GM18520 (cell line): ENCODE measurements around the gene KREMEN2.
"Not testable (repeated sequence)": the region's sequence is repeated elsewhere in the genome, so short reads cannot be mapped to it uniquely, and the experiment has no call there.

Experiments
- ATAC-seq: cut with Tn5 transposase; IDR thresholded peaks from one replicate; pipeline ENCODE4 v1.9.1; 2021; ENCODE audit not compliant: unreplicated experiment

Gene KREMEN2

DNA sequence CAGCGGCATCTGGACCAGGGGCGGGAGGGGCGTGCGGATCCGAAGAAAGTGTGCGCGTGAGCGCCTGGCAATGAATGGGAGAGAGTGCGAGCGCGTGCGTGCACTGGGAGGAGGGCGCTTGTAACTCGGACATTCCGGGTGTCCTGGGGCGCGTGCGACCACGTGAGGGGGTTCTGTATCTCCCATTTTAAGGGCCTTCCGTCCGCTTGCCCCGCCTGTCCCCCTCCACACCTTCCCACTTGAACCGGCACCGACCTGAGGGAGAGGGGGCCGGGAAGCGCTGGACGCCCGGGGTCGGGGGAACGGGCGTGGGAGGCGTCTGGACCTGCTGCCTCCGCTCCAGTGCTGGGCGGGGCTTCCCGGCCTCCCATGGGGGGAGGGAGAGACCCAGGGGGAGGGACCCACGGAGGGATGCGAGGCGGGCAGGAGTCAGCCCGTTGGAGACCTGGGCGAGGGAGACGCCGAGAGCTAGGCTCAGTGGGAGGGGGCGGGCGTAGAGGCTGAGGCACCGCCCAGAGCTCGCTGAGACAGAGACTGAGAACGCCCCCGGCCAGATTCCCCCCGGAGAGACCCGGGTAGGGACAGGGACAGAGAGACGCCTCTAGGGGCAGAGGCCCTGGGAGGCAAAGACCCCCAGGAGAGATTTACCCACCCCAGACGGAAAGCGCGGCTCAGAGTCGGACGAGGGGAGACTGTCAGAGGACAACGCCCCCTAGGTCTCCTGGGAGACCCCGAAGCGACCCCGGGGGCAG is at the start of gene KREMEN2:
Gene KREMEN2 (plus strand): TSS at position 553 of the 752 bp plus-strand sequence. CDS start 246 bp downstream, outside the sequence.
- no peak for ATAC-seq

- no peak for ATAC-seq
Observed at GRCh38 chr16:2915196-2915929, 48.7 kb upstream of the KREMEN2 start.

GRCh38 chr16:2919511-2920255 is 44.4 kb upstream of the KREMEN2 start:
- no peak for ATAC-seq

DNA sequence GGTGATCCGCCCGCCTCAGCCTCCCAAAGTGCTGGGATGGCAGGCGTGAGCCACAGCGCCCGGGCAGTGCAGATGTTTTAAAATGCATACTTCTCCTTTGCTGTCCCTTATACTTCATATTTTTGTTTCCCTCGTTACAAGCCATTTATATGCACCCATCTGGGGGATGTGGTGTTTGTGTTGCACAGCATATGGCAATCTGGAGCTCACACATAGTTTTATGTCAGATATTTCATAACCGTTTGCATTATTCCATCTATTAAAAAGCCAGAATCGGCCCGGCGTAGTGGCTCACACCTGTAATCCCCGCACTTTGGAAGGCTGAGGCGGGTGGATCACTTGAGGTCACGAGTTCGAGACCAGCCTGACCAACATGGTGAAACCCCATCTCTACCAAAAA is 40.6 kb upstream of the KREMEN2 start:
- no peak for ATAC-seq

GRCh38 chr16:2924901-2925755 is 38.9 kb upstream of the KREMEN2 start:
- ATAC-seq: no peak

- no peak for ATAC-seq
Observed at GRCh38 chr16:2925951-2926649, 38.0 kb upstream of the KREMEN2 start.

DNA sequence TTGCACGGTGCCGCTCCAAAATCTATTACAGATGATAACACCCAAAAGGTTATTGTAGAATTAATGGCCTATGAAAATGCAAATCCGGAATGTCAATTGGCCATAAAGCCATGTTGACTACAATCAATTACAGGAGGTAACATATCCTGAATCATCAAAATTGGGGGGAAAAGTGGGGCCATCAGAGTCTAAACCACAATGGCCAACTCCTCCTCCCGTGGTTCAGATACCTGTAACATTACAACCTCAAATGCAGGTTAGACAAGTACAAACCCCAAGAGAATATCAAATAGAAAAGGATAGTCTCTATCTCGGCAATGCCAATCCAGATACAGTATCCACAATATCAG is 37.5 kb upstream of the KREMEN2 start:
- no peak for ATAC-seq

DNA sequence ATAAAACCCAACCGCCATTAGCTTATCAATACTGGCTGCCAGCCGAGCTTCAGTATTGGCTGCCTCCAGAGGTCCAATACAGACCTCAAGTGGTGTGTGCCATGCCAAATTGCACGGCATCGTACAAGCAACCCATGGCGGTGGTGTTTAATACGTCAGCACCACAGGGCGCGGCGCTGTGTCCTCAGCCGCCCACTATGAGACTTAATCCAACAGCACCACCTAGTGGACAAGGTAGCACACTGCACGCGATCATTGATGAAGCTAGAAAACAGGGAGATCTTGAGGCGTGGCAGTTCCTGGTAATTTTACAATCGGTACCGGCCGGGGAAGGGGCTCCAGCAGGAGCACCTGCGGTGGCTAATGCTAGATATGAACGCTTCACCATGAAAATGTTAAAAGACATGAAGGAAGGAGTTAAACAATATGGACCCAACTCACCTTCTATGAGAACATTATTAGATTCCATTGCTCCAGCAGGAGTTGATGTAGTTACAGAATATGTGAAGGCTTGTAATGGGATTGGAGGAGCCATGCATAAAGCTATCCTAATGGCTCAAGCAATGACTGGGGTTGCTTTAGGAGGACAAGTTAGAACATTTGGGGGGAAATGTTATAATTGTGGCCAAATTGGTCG is 36.9 kb upstream of the KREMEN2 start:
- no peak for ATAC-seq

GRCh38 chr16:2928151-2928550 is 35.9 kb upstream of the KREMEN2 start:
- not testable (repeated sequence) for ATAC-seq

DNA sequence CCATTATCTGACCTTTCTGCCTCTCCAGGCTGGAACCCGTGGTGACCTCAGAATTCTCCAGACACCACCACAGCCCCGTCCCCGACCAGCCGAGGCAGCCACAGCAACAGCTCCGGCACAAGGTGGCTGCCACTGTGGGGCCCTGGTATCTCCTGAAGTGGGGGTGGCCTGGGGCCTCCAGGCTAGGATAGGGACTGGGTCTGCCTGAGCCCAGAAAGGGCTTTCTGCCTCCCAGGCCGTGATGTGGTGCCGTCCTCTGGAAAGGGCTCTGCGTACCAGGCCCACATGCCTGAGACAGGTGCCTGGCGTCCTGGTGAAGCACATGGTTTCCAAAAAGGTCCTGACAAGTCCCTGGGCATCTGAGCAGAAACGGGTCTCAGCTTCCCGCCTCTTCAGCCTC is 35.3 kb upstream of the KREMEN2 start:
- ATAC-seq: no peak

- ATAC-seq: no peak
Observed at GRCh38 chr16:2929693-2930092, 34.4 kb upstream of the KREMEN2 start.

GRCh38 chr16:2930236-2930635 is 33.8 kb upstream of the KREMEN2 start:
- ATAC-seq: no peak

DNA sequence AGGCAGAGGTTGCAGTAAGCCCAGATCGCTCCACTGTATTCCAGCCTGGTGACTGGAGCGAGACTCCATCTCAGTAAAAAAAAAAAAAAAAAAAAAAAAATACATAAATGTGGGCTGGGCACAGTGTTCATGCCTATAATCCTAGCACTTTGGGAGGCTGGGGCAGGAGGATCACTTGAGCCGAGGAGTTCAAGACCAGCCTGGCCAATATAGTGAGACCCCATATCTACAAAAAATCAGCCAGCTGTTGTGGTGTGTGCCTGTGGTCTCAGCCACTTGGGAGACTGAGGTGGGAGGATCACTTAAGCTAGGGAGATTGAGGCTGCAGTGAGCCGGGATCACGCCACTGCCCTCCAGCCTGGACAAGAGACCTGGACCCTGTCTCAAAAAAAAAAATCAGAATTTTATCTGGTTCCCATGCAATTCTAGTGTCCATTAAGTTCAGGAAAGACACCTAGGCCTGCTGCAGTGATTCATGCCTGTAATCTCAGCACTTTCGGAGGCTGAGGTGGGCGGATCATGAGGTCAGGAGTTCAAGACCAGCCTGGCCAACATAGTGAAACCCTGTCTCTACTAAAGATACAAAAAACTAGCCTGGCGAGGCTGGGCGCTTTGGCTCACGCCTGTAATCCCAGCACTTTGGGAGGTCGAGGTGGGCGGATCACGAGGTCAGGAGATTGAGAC is 32.7 kb upstream of the KREMEN2 start:
- not testable (repeated sequence) for ATAC-seq

DNA sequence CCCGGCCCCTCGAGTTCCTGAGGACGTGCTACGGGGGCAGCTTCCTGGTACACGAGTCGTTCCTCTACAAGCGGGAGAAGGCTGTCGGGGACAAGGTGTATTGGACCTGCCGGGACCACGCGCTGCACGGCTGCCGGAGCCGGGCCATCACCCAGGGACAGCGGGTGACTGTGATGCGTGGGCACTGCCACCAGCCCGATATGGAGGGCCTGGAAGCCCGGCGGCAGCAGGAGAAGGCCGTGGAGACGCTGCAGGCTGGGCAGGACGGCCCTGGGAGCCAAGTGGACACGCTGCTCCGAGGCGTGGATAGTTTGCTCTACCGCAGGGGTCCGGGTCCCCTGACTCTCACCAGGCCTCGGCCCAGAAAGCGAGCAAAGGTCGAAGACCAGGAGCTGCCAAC is 30.9 kb upstream of the KREMEN2 start:
- no peak for ATAC-seq

GRCh38 chr16:2933701-2934100 is 30.4 kb upstream of the KREMEN2 start:
- no peak for ATAC-seq

GRCh38 chr16:2934450-2934849 is 29.6 kb upstream of the KREMEN2 start:
- no peak for ATAC-seq

DNA sequence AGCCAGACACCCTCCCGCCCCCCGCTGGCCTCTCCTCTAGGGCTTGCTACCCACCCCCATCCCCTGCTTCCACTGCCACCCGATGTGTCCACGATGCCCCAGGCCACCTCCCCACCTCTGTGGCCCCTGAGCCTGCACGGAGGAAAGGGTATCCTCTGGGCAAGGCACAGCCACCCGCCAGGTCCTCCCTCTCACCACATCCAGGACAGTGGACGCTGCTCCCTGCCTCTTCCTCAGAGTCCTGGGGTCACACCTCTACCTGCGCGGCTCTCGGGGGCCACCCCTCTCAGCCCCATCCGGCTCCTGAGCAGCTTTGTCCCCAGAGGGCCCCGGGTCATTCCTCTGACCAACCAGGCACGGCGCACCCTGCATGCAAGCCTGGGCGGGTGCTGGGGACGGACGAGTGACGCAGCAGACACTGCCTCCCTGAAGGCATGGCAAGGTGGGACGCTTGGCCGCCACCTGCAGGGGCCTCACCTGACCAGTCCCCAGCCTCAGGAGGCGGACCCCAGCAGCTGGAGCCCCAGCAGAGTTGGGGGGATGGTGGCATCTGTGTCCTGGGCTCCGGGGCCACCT is 27.6 kb upstream of the KREMEN2 start:
- no peak for ATAC-seq

DNA sequence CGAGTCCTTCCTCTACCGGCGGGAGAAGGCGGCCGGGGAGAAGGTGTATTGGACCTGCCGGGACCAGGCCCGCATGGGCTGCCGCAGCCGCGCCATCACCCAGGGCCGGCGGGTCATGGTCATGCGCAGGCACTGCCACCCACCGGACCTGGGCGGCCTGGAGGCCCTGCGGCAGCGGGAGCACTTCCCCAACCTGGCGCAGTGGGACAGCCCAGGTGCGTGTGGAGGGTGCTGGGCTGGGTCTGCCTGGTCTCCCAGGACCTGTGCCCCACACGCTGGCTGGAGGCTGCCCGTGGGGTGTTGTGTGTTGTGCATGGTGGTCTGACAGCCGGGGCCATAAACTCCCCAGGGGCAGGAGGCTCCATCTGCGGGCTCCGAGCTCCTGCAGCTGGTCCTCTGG is 26.9 kb upstream of the KREMEN2 start:
- no peak for ATAC-seq

DNA sequence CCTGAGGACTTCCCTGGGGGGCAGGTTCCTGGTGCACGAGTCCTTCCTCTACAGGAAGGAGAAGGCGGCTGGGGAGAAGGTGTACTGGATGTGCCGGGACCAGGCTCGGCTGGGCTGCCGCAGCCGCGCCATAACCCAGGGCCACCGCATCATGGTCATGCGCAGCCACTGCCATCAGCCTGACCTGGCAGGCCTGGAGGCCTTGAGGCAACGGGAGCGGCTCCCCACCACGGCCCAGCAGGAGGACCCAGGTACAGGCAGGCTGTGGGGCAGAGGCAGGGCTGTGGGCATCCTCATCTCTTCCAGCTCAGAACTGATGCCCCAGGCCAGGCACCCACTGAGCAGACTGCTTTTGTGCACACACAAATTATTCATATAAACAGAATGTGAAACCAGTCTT is 25.9 kb upstream of the KREMEN2 start:
- ATAC-seq: no peak
